GM21786 (cell line): Measurements from ENCODE around the gene TIGD3.
A peak's percentile ranks its signal among the peaks of the same experiment; 100 is the strongest.

Source experiments
- ATAC-seq: cut with Tn5 transposase; IDR thresholded peaks from one replicate; pipeline ENCODE4 v1.9.1; 2021; ENCODE audit not compliant: unreplicated experiment

TIGD3 gene

DNA sequence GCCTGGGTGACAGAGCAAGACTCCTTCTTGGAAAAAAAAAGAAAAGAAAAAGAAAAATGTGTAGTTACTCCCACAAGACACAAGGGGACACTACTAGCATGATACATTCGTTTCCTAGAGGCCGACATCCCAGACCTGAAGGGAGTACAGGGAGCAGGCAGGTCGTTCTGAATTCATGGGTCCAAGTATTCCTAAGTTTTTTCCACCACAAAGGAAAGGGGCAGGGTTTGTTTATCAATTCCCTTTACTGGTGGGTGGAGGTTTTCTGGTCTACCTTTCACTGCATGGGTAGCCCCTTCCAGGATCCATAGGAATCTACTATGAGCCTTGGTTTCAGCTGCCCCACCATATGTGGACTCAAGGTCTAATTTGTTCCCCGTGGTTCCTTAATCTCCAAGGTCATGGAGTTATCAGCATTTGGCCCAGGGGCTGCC lies 11.8 kb downstream of the TIGD3 start:
- no peak for ATAC-seq

DNA sequence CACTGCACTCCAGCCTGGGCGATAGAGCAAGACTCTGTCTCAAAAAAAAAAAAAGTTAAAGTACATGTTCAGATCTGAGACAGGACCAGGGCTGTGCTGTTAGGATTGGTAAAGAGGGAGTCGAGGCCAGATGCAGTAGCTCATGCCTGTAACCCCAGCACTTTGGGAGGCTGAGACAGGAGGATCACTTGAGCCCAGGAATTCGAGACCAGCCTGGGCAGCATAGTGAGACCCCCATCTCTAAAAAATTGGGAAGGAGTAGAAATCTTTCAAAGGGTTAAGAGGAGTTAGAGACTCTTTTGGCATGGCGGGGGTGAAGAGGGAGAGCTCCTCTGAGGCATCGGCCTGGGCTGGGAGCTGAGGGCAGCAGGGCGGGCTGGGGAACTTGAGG lies 16.1 kb downstream of the TIGD3 start:
- no peak for ATAC-seq

DNA sequence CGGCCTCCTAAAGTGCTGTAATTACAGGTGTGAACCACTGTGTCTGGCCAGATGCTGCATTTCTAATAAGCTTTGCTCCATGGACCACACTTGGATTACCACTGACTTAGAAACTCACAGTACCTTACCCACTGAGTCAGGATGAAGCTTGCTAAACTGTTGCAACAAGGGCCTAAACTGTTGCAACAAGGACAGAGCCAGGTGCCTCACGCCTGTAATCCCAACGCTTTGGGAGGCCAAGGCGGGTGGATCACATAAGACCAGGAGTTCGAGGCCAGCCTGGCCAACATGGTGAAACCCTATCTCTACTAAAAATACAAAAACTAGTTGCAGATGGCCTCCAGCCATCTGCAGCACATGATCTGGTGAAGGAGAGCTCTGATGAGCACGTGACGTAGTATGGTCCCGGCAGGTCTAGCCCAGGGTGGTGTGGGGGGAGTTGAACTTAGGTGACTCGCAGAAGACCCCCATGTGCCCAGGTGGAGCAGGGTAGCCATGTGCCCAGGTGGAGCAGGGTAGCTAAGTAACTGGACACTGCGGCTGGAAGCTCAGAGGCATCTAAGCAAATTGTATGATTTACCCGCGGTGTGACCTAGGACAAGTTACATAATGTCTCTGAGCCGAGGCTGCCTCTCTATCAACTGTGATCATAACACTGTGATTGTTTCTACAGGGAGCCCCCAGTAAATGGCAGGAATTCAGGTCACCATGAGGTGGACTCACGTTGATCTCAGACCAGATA lies 19.5 kb downstream of the TIGD3 start:
- no peak for ATAC-seq

DNA sequence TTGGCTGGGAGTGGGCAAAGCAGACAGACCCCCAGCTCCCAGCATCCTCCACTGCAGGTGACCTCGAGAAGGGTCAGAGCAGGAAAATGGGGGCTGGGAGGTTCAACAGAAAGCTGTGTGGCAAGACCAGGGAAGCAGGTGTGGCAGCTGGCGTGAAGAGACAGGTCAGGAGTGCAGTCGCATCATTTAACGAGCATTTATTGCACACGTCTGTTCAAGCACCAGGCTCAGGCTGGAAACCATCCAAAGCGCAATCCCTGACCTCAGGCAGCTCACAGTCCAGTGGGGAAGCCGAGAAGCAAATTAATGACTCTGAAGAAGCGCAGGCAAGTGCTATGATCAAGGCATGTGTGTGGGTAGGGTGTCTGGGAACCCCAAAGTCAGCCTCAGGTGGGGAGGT lies 20.5 kb downstream of the TIGD3 start:
- ATAC-seq = no peak

DNA sequence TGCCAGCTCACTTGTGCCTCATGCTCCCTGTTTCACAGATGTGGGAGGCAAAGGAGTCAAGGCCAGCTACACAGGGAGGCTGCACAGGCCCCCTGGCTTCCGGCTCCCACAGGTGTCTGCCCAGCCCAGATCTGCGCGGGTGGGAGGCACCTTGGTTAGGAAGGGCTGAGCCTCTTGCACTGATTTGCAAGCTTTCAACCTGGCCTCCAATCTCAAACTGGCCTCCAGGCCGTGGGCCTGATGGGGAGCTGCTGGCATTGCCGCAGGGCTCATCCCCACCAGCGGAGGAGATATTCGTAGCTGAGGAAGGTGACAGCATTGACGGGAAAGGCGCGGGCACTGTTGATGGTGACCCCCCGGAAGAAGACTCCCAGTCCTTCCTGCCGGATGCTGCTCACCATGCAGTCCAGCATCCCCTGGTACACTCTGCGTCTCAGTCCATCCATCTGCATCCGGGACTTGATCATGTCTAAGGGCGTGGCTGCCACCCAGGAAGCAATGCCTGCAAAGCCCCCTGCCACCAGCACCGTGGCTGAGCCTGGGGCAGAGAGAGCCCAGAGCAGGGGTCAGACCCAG lies 21.7 kb downstream of the TIGD3 start:
- ATAC-seq = no peak

DNA sequence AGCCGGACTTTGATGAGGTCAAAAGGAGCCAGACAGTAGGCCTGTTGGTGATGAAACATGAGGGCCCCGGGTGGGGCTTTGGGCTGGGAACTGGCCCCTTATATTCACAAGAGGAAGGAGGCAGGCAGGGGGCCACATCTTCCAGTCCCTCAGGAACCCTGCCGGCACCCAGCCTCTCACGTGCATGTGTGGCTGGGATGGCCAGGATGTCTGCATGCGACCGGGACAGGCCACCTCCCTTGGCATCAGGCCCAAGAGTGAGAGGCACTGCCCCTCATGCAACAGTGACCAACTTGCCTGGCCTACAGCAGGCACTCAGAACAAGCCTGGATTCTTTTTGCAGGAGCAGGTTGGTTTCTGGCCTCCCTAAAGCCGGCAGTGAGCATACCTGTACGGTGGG lies 22.5 kb downstream of the TIGD3 start:
- ATAC-seq = no peak

DNA sequence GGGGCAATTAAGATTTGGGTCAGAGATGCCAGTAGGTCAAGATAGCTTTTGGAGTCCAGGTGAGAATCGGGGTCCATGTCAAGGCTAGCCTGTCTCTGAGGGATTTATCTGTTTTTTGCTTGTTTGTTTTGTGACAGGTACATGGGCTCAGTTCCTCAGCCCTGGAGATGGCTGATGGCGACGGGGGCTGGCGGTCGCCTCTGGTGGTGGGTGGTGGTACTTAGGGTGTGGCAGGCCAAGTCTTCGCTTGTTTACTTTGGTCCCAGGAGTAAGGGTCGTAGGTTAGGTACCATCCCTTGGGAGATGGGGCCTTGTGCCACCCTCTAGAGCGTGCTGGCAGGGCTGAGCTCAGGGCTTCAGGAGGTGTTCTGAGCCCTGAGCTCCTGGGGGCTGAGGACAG lies 23.2 kb downstream of the TIGD3 start:
- ATAC-seq = no peak

DNA sequence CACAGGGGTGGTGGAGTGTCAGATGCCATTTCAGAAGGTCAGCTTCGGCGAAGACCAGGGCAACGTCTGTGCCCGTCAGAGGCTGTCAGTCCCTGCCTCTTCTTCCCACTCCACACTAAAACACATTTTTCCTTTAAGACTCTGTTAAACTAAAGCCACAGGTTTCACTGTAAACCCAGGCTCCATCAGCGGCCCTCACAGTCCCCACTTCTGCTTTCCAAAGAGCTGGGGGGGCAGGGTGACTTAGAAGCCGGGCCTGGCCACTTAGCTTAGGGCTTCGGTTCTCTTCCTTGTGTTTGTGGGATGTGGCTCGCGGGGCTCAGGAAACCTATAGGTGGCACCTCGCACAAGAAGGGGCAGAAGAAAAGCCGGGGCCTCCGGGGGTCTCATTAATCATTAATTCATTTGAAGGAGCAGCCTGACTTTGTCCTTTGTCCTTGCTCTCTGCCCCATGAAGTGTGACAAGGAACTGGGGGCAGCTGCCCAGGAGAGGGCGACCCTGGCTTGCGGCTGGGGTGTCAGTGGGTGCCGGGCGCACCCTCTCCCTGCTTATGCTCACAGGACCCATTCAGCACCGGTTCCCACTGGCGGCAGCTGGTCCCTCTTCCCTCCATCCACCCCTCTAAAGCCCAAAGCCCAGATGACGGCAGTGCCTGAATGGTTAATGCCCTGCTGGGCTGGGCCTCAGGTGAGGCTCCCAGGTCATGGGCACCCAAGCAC lies 23.8 kb downstream of the TIGD3 start:
- ATAC-seq = no peak

DNA sequence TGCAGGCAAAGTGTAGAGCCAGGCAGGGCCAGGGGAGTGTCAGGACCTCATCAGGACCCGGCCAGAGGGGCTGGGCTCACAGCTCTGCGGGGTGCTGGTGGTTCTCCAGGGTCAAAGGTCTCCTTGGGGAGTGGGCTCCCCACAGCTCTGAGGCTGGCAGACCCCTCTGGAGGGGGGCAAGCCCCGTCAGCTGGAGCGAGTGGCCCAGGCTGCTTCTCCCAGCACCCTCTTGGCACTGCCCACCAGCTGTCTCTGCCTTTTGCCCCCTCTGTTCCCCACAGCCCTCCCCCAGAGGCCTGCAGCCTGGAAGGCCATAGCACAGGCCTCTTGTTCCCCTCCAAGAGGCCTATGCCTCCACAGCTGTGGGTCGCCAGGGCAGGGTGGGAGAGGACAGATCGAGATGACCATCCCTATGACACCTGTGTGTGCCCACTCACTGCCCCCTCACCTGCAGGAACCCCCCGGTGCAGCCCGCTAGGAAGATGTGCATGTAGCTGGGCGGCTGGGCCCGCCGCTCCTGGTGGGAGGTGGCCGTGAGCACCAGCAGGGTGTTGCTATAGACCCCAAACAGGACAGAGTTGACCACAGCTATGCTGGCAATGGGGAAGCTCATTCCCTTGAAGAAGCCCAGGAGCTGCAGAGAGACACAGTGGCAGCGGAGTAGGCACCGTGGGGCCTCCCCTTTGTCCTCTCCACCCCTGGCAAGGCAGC lies 24.5 kb downstream of the TIGD3 start:
- no peak for ATAC-seq

DNA sequence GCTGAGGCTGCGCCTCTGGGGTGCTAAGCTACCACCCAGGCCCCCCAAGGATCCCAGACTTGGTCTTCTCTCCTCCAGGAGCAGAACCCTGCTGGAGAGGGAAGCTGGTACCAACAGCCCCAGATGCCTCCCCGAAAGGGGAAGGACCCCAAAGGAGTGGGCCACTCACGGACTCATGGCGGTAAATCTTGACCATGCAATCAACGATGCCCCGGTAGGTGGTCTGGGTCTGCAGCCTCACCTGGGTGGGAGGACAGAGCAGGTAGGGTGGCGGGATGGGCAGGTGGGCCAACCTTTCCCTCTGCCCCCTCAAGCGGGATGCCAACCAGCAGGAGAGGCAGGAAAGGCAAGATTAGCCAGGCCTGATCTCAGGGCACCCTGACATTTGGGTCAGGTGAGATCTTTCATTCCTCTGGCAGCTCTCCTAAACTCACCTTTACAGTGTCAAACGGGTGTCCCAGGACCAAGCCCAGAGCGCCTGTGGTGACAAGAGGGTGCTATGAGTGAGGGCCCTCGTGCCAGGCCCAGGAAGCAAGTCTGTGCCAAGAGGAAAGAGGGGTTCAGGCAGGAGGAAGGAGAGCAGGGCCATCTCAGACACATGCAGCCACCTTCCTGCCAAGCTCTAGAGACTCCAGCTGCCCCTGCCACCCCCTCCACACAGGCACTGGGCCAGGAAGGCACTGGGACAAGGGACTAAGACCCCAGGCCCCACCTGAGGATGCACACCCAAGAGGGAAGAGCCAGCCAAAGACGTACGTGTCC lies 25.3 kb downstream of the TIGD3 start:
- no peak for ATAC-seq

DNA sequence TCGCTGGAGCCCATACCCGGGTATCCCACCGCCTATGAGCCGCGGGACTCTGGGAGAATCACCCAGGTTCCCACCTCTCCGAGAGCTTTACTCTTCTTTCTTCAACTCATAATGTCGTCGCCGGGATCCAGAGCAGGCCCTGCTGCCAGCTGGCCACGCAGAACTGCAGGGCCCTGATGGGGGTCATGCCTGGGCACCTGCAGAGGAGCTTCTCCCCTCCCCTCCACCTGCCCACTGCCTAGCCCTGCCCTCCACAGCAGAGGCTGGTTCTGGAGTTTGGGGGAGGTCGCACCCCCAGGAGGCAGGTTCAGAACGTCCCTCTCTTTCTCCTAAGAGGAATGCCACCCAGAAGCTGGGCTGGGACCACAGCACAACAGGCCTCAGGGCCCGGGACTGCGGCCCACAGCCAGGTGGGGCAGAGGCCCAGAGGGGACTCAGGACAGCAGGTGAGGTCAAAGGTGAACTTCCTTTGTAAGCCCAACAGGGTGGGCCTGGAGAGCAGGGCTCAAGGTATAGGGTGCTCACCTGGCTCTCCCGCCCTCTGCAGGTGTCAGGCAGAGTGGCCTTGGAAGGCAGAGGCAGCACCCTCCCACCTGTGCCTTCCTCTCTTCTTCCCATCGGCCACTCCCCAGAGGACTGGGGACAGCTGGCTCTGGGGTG lies 26.0 kb downstream of the TIGD3 start:
- ATAC-seq = no peak

DNA sequence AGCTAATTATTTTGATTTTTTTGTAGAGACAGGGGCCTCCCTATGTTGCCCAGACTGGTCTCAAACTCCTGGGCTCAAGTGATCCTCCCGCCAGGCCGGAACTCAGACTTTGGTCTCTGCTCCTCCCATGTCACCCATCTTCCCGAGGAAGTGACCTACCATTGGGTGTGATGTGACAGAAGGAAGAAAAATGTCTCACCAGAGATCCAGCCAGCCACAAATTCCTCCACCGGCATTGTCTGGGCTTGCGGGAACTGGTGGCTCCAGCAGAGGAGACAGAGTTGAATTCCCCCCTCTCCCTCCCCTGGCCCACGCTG lies 27.1 kb downstream of the TIGD3 start:
- ATAC-seq = no peak

DNA sequence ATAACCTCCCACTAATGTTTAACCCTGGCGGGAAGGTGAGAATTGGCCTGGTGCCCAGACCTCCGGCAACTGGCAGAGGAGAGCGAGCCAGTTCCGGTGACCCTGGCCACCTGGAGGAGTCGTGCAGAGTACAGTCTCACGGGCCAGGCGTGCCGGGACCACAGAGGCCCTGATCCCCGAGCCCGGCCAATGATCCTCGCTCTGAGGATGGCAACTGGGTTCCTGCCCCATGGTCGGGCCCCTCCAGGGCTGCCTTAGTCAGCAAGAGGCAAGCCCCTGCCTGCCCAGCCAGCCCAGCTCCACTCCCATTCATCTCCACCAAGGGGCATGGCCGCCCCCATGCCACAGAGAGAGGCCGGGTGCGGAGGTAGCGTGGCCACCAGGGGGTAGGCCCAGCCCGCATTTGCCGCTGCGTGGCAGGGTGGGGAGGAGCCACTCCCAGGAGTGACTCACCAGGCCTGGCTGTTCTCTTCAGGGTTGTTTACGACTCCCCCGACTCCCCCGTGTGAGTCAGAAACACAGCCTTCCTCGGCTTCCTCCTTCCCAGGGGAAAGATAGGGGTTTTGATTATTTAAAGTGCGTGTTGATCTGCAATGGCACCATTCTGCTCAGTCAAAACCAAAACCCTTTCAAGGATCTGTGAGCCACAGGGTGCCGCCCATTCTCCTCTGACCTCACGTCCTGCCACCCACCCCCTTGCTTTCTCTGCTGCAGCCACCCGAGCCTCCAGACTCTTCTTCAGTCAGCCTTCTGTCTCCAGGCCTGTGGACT lies 27.7 kb downstream of the TIGD3 start, which contains the start of gene SLC25A45:
SLC25A45 (minus strand) TSS at position 614 of the 771 bp plus-strand sequence. CDS start 695 bp downstream, outside the sequence.
- peak; percentile 64 for ATAC-seq

DNA sequence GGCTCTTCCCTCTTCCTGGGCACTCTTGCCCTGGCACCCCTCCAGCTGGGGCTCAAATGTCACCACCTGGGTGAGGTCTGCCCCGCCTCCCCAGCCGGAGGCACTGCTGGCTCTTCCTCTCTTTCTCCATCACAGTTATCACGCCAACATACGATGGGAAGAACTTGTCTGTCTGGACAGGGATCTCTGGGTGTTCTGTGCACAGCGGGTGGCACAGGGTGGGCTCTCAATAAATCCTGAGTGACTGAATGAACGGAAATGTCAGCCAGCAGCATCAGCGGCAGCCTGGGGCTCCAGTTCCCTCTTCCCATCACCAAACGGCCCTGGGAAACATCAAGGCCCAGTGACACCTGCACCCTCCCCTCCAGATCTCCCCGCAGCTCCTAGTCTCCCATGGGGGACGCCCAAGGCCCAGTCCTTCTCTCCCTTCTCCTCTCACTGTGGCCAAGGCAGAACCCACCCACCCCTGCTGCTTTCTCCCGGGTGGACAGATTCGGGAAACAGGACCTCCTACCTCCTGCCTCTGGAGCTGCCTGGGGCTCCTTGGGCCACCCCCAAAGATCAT lies 28.3 kb downstream of the TIGD3 start:
- ATAC-seq = no peak

DNA sequence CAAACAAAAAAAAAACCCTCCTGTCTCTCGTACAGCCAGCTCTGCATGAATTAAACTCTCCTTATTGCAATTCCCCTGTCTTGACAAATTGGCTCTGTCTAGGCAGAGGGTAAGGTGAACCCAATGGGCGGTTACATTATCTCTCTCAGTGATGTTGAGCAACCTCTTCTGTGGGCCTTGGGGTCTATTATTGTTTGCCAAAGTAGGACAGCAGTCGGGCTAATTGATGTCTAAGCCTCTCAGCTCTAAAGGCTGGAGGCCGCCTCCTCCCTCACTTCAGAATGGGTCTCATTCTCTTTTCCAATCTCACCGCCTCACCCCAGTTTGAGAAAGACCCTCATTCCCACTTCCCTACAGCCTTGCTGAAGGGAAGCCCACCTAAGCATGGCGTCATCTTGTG lies 29.2 kb downstream of the TIGD3 start:
- ATAC-seq = no peak

DNA sequence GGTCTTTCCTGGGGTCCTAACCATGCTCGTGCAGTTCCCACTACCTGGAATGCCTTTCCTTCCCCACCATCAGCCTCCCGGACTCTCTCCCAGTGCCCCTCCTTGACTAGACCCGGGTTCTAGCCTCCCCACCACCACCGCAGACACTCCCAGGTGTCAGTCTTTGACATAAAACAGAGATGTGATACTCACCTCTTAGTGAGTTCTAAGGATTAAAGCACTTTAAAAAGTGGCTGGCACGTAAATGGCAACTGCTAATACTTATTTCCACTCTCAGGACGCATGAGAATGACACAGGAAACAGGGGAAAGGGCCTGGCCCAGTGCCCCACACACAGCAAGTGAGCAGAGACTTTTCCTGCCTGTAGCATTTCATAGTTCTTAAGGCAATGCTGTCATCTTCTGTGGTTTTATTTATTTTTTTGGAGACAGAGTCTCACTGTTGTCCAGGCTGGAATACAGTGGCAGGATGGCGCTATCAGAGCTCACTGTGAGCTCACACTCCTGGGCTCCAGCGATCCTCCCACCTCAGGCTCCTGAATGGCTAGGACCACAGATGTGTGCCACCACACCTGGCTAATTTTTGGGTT lies 29.8 kb downstream of the TIGD3 start:
- ATAC-seq = no peak

DNA sequence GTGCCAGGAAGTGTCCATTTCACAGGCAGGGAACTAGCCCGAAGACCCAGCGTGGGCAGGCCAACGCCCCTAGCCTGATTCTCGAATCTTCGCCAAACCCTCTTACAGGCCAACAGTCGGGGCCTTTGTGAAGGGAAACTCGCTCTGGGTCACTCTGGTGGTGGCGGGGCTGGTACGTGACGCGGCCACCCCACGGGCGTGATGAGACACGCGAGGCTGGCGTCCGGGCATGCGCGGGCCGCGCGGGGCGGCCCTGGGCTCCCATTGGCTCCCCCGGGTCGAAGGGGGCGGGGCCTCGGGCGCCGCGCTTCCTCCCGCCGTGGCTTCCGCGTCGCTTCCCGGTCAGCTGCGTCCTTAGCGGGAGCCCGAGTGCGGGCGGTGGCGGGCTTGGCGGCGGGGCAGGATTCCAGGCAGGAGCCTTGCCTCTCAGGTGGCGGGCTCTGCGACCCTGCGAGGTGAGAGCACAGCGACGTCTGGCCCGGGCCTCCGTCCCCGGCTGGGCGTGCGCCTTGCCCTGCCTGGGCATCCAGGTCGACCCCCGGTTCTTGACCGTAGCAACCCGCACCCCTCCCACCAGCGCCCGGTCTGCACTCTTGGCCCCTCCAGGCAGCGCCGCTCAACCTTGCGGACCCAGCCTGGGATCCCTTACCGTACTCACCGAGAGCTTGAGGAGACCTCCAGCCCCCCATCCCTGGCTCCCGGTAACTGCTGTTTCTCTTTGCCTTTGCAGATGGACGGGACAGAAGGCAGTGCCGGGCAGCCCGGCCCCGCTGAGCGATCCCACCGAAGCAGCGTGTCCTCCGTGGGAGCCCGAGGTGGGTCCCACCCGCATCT lies 32.0 kb downstream of the TIGD3 start, which contains the start of gene FRMD8:
FRMD8 (plus strand) TSS at position 331 of the 834 bp plus-strand sequence; CDS start at position 731, 400 bp downstream.
- ATAC-seq = peak; percentile 27

DNA sequence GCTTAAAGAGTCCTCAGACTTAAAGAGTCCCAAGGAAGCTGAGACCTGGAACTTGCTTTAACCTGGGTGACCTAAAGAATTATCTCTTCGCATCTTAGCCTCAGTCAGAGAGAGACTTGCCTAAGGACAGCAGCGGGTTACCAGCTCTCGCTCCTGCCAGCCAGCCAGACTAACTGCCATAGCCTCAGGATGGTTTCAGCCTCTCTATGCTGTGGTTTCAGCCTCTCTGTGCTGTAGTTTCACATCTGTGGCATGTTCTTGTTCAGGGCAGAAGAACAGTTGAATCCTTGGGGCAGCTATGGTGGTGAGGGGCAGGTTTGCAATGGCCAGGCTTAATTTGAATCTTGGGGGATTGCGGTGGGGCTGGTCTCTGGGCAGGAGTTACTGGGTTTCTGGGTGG lies 34.2 kb downstream of the TIGD3 start:
- no peak for ATAC-seq
